Measurements from ENCODE around the gene IL4R. TPM values are rescaled to one million over a fixed set of nuclear protein-coding genes. Genes with fewer than 3 reads are reported as not detected.

Gene IL4R
- total and polyA plus RNA-seq, 9 donors = 11.3 to 39.5 (median 17.4) TPM

- Histone ChIP-seq H3K4me1 (ENCODE audit: insufficient read depth) (peaks cover 5% of the 10 kb centered on the region), H3K27me3 (no peaks in the 10 kb centered on the region), H3K36me3 (no peaks in the 10 kb centered on the region), H3K4me3 (no peak overlapping the region), H3K27ac (no peak overlapping the region), H3K9me3 (no peaks in the 10 kb centered on the region)
- TF ChIP-seq CTCF (IDR thresholded peaks at IDR 0.05) (no peak), POLR2A (IDR thresholded peaks at IDR 0.05) (no peak), EP300 (IDR thresholded peaks at IDR 0.05) (no peak)
- no peak for DNase-seq
- intact Hi-C loops (cut with DNase I) = no loop called here
- WGBS, 3 donors = 67 to 82% (median 75%) methylated on average over 7 of the region's 7 CpGs
Measured at GRCh38 chr16:27311897-27312303, 1.9 kb upstream of the IL4R start.

GRCh38 chr16:27312580-27313421 lies 973 bp upstream of the IL4R start:
- no peaks in the 10 kb centered on the region for H3K27me3 ChIP-seq
- no peaks in the 10 kb centered on the region for H3K9me3 ChIP-seq
- no peak for DNase-seq
- 63 to 66% (median 63%) methylated on average over 11 of the region's 11 CpGs for WGBS, 3 donors
- peak overlapping the region in 1 of 2 donors; percentile 63 for H3K27ac ChIP-seq
- intact Hi-C loops (cut with DNase I) = no loop called here
- peaks cover 5% of the 10 kb centered on the region for H3K4me1 ChIP-seq (ENCODE audit: insufficient read depth)
- H3K36me3 ChIP-seq = no peaks in the 10 kb centered on the region
- no peak for TF ChIP-seq POLR2A (IDR thresholded peaks at IDR 0.05)
- no peak for TF ChIP-seq EP300 (IDR thresholded peaks at IDR 0.05)
- no peak for TF ChIP-seq CTCF (IDR thresholded peaks at IDR 0.05)
- peak overlapping the region; percentile 90 for H3K4me3 ChIP-seq

- DNase-seq = peak in 4 of 5 donors; percentile 31 to 59 (median 48)
- H3K4me1 ChIP-seq (ENCODE audit: insufficient read depth) = peaks cover 5% of the 10 kb centered on the region
- 0 to 1% (median 0%) methylated on average over 39 of the region's 39 CpGs for WGBS, 3 donors
- no peaks in the 10 kb centered on the region for H3K27me3 ChIP-seq
- H3K27ac ChIP-seq = peak overlapping the region; percentile 63 to 88
- TF ChIP-seq CTCF (IDR thresholded peaks at IDR 0.05) = no peak
- no peak for TF ChIP-seq POLR2A (IDR thresholded peaks at IDR 0.05)
- TF ChIP-seq EP300 (IDR thresholded peaks at IDR 0.05) = no peak
- intact Hi-C loops (cut with DNase I) = no loop called here
- H3K4me3 ChIP-seq = peak overlapping the region; percentile 90
- H3K9me3 ChIP-seq = no peaks in the 10 kb centered on the region
- no peaks in the 10 kb centered on the region for H3K36me3 ChIP-seq
Measured at GRCh38 chr16:27314161-27314723, 468 bp downstream of the IL4R start.

- 53 to 95% (median 88%) methylated on average over 2 of the region's 2 CpGs for WGBS, 3 donors
- H3K27ac ChIP-seq = peak overlapping the region in 1 of 2 donors; percentile 63
- no peaks in the 10 kb centered on the region for H3K36me3 ChIP-seq
- TF ChIP-seq CTCF (IDR thresholded peaks at IDR 0.05) (no peak), EP300 (IDR thresholded peaks at IDR 0.05) (no peak), POLR2A (IDR thresholded peaks at IDR 0.05) (no peak)
- intact Hi-C loops (cut with DNase I) = no loop called here
- H3K27me3 ChIP-seq = no peaks in the 10 kb centered on the region
- DNase-seq = no peak
- peaks cover 5% of the 10 kb centered on the region for H3K4me1 ChIP-seq (ENCODE audit: insufficient read depth)
- H3K9me3 ChIP-seq = no peaks in the 10 kb centered on the region
- peak overlapping the region; percentile 90 for H3K4me3 ChIP-seq
Measured at GRCh38 chr16:27314986-27315332, 1.2 kb downstream of the IL4R start.
